SU-DHL-6 (cell line): ENCODE measurements around the gene PRCD.

Experiments
- CTCF ChIP-seq: fragments of 200-600 bp; sonication (generic); IDR thresholded peaks from one replicate; pipeline ENCODE4 v1.5.1; 2017; ENCODE audit warnings: antibody characterized with exemption, mild to moderate bottlenecking, low read length, moderate library complexity; ENCODE audit not compliant: insufficient read depth, poor library complexity, severe bottlenecking
- EZH2phosphoT487 ChIP-seq: fragments of 200-600 bp; sonication (generic), shearing (Covaris generic); conservative IDR thresholded peaks from 2 replicates; pipeline ENCODE4 v1.6.1; 2018; ENCODE audit warnings: mild to moderate bottlenecking, antibody characterized with exemption, low read length, moderate library complexity, mixed read lengths

GRCh38 chr17:76541739-76542454 is 2.1 kb downstream of the PRCD start:
- TF ChIP-seq CTCF: no peak
- TF ChIP-seq EZH2phosphoT487: no peak
